DOHH2 (cell line): ENCODE results near the gene MAP2K5.
A peak's percentile ranks its signal among the peaks of the same experiment; 100 is the strongest.

Experiments used
- H3F3A ChIP-seq: fragments of 200-600 bp; sonication (generic), shearing (Covaris generic); 2 replicates; pipeline ENCODE4 v1.6.0; 2016; ENCODE audit warnings: antibody characterized with exemption, mild to moderate bottlenecking; ENCODE audit not compliant: control insufficient read depth, insufficient read depth
- H3K27ac ChIP-seq: fragments of 200-600 bp; sonication (generic); 2 replicates; pipeline ENCODE4 v1.5.1; 2014; ENCODE audit warnings: low read depth, mild to moderate bottlenecking, low read length, moderate library complexity
- H3K27me3 ChIP-seq: fragments of 200-600 bp; sonication (generic); 2 replicates; pipeline ENCODE4 v1.6.1; 2014; ENCODE audit warnings: mild to moderate bottlenecking, low read length, mixed read lengths; ENCODE audit not compliant: control insufficient read depth
- H3K36me3 ChIP-seq: fragments of 200-600 bp; sonication (generic); 2 replicates; pipeline ENCODE4 v1.6.1; 2014; ENCODE audit warnings: mild to moderate bottlenecking, low read length, moderate library complexity, mixed read lengths; ENCODE audit not compliant: control insufficient read depth
- H3K4me1 ChIP-seq: fragments of 200-600 bp; sonication (generic); 2 replicates; pipeline ENCODE4 v1.6.1; 2014; ENCODE audit warnings: mild to moderate bottlenecking, low read length, mixed read lengths; ENCODE audit not compliant: control insufficient read depth
- H3K4me2 ChIP-seq: fragments of 200-600 bp; sonication (generic); 2 replicates; pipeline ENCODE4 v1.6.0; 2014; ENCODE audit warnings: mild to moderate bottlenecking, low read length, moderate library complexity
- H3K4me3 ChIP-seq: fragments of 200-600 bp; sonication (generic); 2 replicates; pipeline ENCODE4 v1.5.1; 2014; ENCODE audit warnings: mild to moderate bottlenecking, low read length, mixed read lengths
- H3K79me2 ChIP-seq: fragments of 200-600 bp; sonication (generic); 2 replicates; pipeline ENCODE4 v1.6.1; 2014; ENCODE audit warnings: mild to moderate bottlenecking, low read length, mixed read lengths; ENCODE audit not compliant: control insufficient read depth
- H3K9me2 ChIP-seq: fragments of 200-600 bp; sonication (generic); replicated peaks from 2 replicates; pipeline ENCODE4 v1.6.1; 2014; ENCODE audit warnings: mild to moderate bottlenecking, low read length, mixed read lengths; ENCODE audit not compliant: control insufficient read depth
- H3K9me3 ChIP-seq: fragments of 200-600 bp; sonication (generic); 2 replicates; pipeline ENCODE4 v1.6.1; 2014; ENCODE audit warnings: antibody characterized with exemption, low read length, mixed read lengths; ENCODE audit not compliant: control insufficient read depth, insufficient read depth
- H4K20me1 ChIP-seq: fragments of 200-600 bp; sonication (generic); 2 replicates; pipeline ENCODE4 v1.6.0; 2014; ENCODE audit warnings: low read depth, mild to moderate bottlenecking, antibody characterized with exemption, low read length, moderate library complexity; ENCODE audit not compliant: control insufficient read depth, insufficient read depth
- EZH2phosphoT487 ChIP-seq: fragments of 200-600 bp; sonication (generic); IDR thresholded peaks from 2 replicates; pipeline ENCODE4 v1.6.1; 2017; ENCODE audit warnings: borderline replicate concordance, mild to moderate bottlenecking, antibody characterized with exemption, low read length, moderate library complexity, mixed read lengths
- TF ChIP-seq, protein P1 (sequence below): fragments of 200-600 bp; sonication (generic); IDR thresholded peaks from one replicate; pipeline ENCODE4 v1.5.1; 2014; ENCODE audit warnings: antibody characterized with exemption, mild to moderate bottlenecking, low read depth, low read length; ENCODE audit not compliant: poor library complexity, severe bottlenecking

The MAP2K5 gene

DNA sequence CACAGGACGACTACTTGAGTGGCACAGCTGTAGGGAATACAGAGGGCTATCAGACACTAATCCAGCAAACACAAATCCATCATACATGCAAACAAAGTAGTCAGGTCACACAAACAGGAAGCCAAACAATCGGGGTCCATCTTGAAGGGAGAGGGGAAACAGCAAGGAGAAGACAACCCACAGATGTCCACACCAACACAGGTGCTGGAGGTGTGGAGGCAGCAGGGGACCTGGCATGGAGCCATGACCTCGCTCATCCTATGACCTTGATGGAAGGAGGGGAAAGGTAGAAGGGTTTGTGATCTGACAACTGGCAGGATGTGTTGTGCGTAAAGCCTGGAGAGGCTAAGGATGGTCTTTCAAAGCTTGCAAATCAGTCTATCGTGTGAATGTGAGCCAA is 242.9 kb downstream of the MAP2K5 start:
- Histone ChIP-seq H3K27me3 (no peaks in the 10 kb centered on the region), H3K79me2 (peaks cover 3% of the 10 kb centered on the region; the same call in 1 of the 2 replicates), H3F3A (peaks cover 30% of the 10 kb centered on the region), H3K9me3 (no peaks in the 10 kb centered on the region), H3K4me2 (peak overlapping the region; percentile 98), H3K36me3 (peaks cover 5% of the 10 kb centered on the region; the same call in 1 of the 2 replicates), H3K9me2 (no peaks in the 10 kb centered on the region), H3K4me1 (peaks cover 80% of the 10 kb centered on the region), H4K20me1 (no peaks in the 10 kb centered on the region), H3K27ac (peak overlapping the region; percentile 95), H3K4me3 (peak overlapping the region; percentile 79)
- TF ChIP-seq, protein P1, sequence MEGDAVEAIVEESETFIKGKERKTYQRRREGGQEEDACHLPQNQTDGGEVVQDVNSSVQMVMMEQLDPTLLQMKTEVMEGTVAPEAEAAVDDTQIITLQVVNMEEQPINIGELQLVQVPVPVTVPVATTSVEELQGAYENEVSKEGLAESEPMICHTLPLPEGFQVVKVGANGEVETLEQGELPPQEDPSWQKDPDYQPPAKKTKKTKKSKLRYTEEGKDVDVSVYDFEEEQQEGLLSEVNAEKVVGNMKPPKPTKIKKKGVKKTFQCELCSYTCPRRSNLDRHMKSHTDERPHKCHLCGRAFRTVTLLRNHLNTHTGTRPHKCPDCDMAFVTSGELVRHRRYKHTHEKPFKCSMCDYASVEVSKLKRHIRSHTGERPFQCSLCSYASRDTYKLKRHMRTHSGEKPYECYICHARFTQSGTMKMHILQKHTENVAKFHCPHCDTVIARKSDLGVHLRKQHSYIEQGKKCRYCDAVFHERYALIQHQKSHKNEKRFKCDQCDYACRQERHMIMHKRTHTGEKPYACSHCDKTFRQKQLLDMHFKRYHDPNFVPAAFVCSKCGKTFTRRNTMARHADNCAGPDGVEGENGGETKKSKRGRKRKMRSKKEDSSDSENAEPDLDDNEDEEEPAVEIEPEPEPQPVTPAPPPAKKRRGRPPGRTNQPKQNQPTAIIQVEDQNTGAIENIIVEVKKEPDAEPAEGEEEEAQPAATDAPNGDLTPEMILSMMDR = no peak
- TF ChIP-seq EZH2phosphoT487 = no peak

DNA sequence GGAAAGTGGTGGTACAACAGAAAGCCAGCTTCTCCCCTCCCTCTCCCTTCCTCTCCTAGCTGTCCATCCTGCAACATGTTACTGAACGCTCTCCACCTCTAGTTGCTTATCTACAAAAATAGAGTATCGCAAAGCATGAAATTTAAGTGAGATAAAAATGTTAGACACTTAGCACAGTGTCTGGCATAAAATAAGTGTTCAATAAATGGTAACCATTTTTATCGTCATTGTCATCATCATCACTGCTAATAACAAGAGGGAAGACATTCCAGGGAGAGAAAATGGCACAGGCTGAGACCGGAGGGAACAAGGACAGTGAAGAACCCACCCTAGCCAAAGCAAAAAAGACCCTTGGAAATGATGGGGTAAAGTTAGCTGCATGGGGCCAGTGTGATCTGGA is 244.1 kb downstream of the MAP2K5 start:
- Histone ChIP-seq H4K20me1 (no peaks in the 10 kb centered on the region), H3K36me3 (peaks cover 5% of the 10 kb centered on the region; the same call in 1 of the 2 replicates), H3K4me1 (peaks cover 72% of the 10 kb centered on the region), H3K9me2 (no peaks in the 10 kb centered on the region), H3F3A (peaks cover 30% of the 10 kb centered on the region), H3K9me3 (no peaks in the 10 kb centered on the region), H3K4me3 (no peak overlapping the region), H3K4me2 (peak overlapping the region; percentile 98; the same call in 1 of the 2 replicates), H3K79me2 (peaks cover 3% of the 10 kb centered on the region; the same call in 1 of the 2 replicates), H3K27me3 (no peaks in the 10 kb centered on the region), H3K27ac (peak overlapping the region; percentile 95)
- TF ChIP-seq EZH2phosphoT487 = no peak
- TF ChIP-seq, protein P1 = no peak

DNA sequence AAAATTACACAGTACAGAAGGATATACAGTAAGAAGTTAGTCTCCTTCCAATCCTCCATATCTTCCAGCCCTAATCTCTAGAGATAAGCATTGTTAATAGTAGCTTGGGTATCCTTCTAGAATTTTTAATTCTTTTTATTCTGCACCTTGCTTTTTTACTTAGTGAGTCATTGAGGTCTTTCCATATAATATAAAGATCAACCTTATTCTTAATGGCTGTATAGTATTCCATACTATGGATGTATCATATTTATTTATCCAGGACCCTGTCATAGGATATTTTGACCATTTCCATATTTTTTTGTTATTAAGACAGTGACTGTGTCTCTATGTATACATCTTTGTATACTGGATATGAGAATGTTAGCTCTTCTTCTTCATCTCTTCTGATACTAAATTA is 246.5 kb downstream of the MAP2K5 start:
- no peaks in the 10 kb centered on the region for H3K9me2 ChIP-seq
- H3K79me2 ChIP-seq = no peaks in the 10 kb centered on the region
- peaks cover 52% of the 10 kb centered on the region for H3K4me1 ChIP-seq
- no peak overlapping the region for H3K27ac ChIP-seq
- peaks cover 21% of the 10 kb centered on the region for H3F3A ChIP-seq
- H3K4me3 ChIP-seq = no peak overlapping the region
- no peaks in the 10 kb centered on the region for H3K27me3 ChIP-seq
- no peaks in the 10 kb centered on the region for H4K20me1 ChIP-seq
- TF ChIP-seq EZH2phosphoT487 = no peak
- TF ChIP-seq, protein P1 = no peak
- no peaks in the 10 kb centered on the region for H3K9me3 ChIP-seq
- no peak overlapping the region for H3K4me2 ChIP-seq
- H3K36me3 ChIP-seq = no peaks in the 10 kb centered on the region; the same call in 1 of the 2 replicates
